HUES64 (cell line): ENCODE data around the gene PRKCZ.
"Not testable (repeated sequence)": the region's sequence is repeated elsewhere in the genome, so short reads cannot be mapped to it uniquely, and the experiment has no call there.

ENCODE experiments used
- H3K27ac ChIP-seq: 2 replicates; pipeline ENCODE4 v1.7.0; 2013; ENCODE audit warnings: low read depth, low read length, inconsistent platforms
- H3K27me3 ChIP-seq: 2 replicates; pipeline ENCODE4 v1.6.1; 2013; ENCODE audit warnings: mild to moderate bottlenecking, low read length; ENCODE audit not compliant: insufficient read depth
- H3K36me3 ChIP-seq: 2 replicates; pipeline ENCODE4 v1.6.1; 2013; ENCODE audit warnings: mild to moderate bottlenecking, low read length; ENCODE audit not compliant: insufficient read depth
- H3K4me1 ChIP-seq: 2 replicates; pipeline ENCODE4 v1.6.1; 2013; ENCODE audit warnings: mild to moderate bottlenecking, low read length, moderate library complexity; ENCODE audit not compliant: insufficient read depth
- H3K4me3 ChIP-seq: 2 replicates; pipeline ENCODE4 v1.5.1; 2013; ENCODE audit warnings: mild to moderate bottlenecking, low read length, moderate library complexity
- H3K9ac ChIP-seq: 2 replicates; pipeline ENCODE4 v1.6.1; 2013; ENCODE audit warnings: mild to moderate bottlenecking, low read depth, low read length
- H3K9me3 ChIP-seq: 2 replicates; pipeline ENCODE4 v1.6.1; 2013; ENCODE audit warnings: low read depth, low read length; ENCODE audit not compliant: insufficient read depth
- WGBS: fragments of 150-250, 120-280 bp; methylation state at CpG from one replicate; pipeline ENCODE4 v1.1.7; 2013; ENCODE audit warnings: missing lambda C conversion rate; 5-methylcytosine and 5-hydroxymethylcytosine counted together

The PRKCZ gene

DNA sequence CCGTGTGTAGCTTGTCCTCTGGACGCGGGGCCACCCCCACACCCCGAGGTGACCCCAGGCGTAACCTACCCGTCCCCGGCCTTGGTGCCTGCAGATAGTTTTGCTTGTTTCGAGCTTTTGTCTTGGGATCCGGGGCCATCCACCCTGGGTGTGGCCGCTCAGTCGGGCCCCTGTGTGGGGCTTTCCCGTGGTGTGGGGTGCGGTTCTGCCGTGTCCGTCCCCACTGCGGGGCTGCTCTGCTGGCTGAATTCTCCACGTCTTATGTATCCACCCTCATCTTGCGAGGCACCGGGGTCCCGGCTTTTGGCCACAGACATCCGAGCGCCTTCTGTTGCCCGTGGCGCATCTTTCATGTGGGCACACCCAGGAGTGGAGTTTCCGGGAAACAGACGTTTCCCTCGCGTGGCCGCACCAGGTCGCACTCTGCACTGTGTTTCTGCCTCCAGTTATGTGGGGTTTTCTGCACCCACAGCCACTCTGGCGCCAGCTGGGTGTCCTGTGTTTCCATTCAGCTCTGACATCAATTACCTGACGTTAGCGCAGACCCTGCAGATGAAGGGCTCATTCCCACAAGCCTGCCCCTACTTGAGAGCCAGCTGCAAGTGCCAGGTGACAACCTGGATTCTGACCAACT is 64.9 kb downstream of the PRKCZ start:
- peaks cover 14% of the 10 kb centered on the region for H3K4me1 ChIP-seq
- H3K36me3 ChIP-seq, result no peaks in the 10 kb centered on the region
- no peaks in the 10 kb centered on the region for H3K9me3 ChIP-seq
- H3K27me3 ChIP-seq, result no peaks in the 10 kb centered on the region
- no peak overlapping the region for H3K9ac ChIP-seq
- 90% methylated on average over 33 of the region's 33 CpGs for WGBS
- H3K4me3 ChIP-seq, result no peak overlapping the region
- H3K27ac ChIP-seq, result peak overlapping the region; percentile 19; the same call in 1 of the 2 replicates

DNA sequence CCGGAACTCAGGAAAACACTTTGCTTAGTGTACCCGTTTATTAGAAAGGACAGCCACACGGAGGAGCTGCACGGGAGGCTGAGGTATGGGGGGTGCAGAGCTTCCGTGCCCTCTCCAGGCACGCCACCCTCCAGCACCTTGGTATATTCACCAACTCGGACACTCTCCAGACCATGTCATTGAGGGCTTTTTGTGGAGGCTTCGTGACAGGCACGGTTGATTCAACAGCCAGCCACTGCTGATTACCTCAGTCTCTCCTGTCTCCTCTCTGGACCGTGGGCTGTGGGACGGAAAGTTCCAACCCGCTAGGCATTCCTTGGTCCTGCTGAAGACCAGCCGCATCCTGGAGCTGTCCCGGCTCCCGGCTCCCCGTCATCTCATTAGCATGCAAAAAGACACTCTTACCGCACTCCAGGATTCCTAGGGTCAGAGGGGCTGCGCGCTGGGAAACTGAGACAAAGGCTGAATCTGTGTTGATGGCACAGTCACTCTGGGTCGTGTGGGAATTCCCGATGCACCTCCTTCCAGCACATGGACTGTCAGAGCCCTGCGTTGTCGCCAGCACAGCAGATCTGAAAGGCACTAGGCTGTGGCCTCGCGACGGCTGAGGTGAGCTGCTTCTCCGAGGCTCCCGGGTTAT is 65.6 kb downstream of the PRKCZ start:
- Histone ChIP-seq H3K27ac (peak overlapping the region; percentile 29; the same call in 1 of the 2 replicates), H3K36me3 (no peaks in the 10 kb centered on the region), H3K9ac (peak overlapping the region; percentile 6; the same call in 1 of the 2 replicates), H3K27me3 (no peaks in the 10 kb centered on the region), H3K9me3 (no peaks in the 10 kb centered on the region), H3K4me3 (peak overlapping the region; percentile 6), H3K4me1 (peaks cover 14% of the 10 kb centered on the region)
- 11% methylated on average over 28 of the region's 28 CpGs for WGBS

DNA sequence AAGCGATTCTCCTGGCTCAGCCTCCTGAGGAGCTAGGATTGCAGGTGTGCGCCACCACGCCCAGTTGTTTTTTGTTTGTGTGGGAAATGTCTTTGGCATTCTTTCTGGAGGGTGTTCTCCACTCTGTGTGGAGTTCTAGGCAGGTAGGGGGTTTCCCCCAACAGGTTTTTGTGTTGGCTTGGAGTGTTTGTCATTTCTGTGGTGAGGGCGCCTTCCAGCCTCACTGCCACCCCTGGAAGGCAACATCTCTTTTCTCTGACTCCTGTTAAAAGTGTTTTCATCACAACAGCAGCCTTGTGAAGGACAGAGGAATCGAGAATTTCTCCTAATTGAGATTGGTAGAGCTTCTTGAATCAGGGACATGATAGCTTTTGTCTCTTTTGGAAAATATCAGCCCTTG is 69.7 kb downstream of the PRKCZ start:
- Histone ChIP-seq H3K27me3 (no peaks in the 10 kb centered on the region), H3K9me3 (0 out of 2 replicates have a peak, but pooled peaks cover 5% of the 10 kb centered on the region), H3K4me3 (no peak overlapping the region), H3K9ac (no peak overlapping the region), H3K4me1 (peaks cover 14% of the 10 kb centered on the region), H3K36me3 (no peaks in the 10 kb centered on the region), H3K27ac (no peak overlapping the region)
- 95% methylated on average over 5 of the region's 5 CpGs for WGBS

DNA sequence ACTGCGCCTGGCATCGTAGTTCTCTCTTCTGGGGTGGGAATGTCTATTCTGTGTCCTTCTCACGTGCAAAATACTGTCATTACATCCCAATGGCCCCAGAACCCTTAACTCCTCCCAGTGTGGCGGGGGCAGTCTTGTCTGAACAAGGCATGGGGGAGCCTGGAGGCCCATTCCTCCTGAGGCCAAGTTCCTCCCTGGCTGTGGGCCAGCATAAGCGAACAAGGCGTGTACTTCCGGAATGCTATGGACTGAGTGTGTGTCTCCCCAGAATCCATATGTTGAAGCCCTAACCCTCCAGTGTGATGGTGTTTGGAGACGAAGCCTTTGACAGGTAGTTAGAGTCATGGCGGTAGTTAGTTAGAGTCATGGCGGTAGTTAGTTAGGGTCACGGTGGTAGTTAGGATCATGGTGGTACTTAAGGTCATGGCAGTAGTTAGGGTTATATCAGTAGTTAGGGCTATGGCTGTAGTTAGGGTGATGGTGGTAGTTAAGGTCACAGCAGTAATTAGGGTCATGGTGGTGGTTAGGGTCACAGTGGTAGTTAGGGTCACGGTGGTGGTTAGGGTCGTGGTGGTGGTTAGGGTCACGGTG is 71.0 kb downstream of the PRKCZ start:
- H3K9ac ChIP-seq, result no peak overlapping the region
- H3K9me3 ChIP-seq, result 0 out of 2 replicates have a peak, but pooled peaks cover 5% of the 10 kb centered on the region
- H3K36me3 ChIP-seq, result no peaks in the 10 kb centered on the region
- H3K27ac ChIP-seq, result no peak overlapping the region
- no peaks in the 10 kb centered on the region for H3K27me3 ChIP-seq
- WGBS, result 92% methylated on average over 12 of the region's 14 CpGs
- peaks cover 6% of the 10 kb centered on the region for H3K4me1 ChIP-seq
- no peak overlapping the region for H3K4me3 ChIP-seq

DNA sequence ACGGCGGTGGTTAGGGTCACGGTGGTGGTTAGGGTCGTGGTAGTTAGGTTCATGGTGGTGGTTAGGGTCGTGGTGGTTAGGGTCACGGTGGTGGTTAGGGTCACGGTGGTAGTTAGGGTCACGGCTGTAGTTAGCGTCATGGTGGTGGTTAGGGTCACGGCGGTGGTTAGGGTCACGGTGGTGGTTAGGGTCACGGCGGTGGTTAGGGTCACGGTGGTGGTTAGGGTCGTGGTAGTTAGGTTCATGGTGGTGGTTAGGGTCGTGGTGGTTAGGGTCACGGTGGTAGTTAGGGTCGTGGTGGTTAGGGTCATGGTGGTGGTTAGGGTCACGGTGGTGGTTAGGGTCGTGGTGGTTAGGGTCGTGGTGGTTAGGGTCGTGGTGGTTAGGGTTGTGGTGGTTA is 71.6 kb downstream of the PRKCZ start:
- H3K9ac ChIP-seq, H3K27me3 ChIP-seq, H3K36me3 ChIP-seq, H3K4me3 ChIP-seq, H3K9me3 ChIP-seq, H3K4me1 ChIP-seq, H3K27ac ChIP-seq: not testable (repeated sequence)
- no CpG with 5 or more reads among the region's 23 CpGs for WGBS

DNA sequence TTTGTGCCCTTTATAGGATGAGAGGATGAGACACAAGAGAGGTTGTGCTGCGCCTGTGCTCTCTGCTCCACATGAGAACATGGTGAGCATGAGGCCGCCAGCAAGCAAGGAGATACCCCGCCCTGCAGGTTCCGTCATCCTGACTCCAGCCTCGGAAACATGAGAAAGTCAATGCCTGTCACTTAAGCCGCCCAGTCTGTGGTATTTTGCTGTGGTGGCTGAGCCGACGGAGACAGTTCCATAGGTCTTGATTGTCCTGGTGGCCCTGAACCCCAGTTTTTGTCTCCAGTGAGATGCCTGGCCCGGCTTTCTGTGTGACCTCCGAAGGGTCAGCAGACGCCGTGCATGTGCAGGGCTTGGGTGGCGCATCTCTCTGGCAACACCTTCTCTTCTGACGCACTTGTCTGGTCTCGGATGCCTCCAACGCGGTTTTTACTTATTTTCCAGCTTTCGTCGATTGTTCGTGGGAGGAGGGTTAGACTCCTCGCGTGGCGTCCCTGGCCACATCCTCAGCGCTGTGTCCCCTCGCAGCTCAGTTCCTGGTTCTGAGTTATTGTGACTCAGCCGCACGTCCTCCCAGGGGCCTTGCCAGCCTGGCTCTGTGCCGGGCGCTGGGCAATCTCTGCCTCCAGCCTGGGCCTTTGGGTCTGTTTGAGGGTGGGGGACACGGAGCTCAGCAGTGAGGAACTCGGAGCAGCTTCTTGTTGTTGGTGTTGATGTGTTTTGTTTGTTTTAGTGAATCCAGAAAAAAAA is 74.4 kb downstream of the PRKCZ start:
- Histone ChIP-seq H3K4me1 (no peaks in the 10 kb centered on the region), H3K27ac (no peak overlapping the region), H3K36me3 (no peaks in the 10 kb centered on the region), H3K9ac (no peak overlapping the region), H3K4me3 (no peak overlapping the region), H3K27me3 (no peaks in the 10 kb centered on the region), H3K9me3 (0 out of 2 replicates have a peak, but pooled peaks cover 5% of the 10 kb centered on the region)
- WGBS, result 93% methylated on average over 31 of the region's 31 CpGs

DNA sequence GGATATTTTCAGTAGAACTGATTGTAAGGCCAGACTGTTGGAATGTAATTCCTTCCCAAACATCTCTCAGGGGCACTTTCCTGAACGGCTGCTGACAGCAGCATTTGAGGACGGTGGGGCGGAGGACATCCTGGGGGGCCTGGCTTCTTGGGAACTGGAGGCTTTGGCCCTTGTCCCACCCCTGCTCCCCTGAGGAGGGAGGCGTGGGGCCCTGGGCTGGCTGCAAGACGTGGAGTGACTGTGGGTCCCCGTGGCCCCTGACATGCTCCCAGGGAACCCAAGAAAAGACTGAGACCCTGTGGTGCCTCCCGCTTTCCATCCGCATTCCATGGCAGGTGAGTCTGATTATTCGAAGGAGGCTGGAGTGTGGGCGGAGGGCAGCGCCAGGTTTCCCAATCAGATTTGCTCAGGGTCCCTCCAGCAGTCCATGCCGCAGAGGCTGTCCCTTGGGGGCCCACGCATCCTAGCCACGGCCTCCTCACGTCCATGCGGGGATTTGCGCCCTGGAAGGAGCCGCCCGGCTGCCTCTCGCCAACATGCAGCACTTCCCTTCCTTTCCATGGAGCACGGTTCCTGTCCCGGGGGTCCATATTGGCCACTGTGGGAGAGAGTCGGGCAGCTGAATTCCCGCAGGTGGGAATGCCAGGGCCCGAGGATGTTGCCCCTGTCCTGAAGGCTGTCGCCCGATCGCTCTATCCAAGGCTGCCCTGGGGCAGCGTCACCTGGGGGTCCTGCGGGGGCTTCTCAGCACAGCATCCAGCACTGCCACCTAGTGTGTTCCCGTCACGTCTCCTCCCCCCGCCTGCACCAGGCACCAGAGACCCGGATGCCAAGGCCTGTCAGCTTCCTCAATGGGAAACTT is 75.4 kb downstream of the PRKCZ start:
- no peaks in the 10 kb centered on the region for H3K4me1 ChIP-seq
- 0 out of 2 replicates have a peak, but pooled peaks cover 5% of the 10 kb centered on the region for H3K9me3 ChIP-seq
- H3K27me3 ChIP-seq, result no peaks in the 10 kb centered on the region
- no peak overlapping the region for H3K9ac ChIP-seq
- H3K4me3 ChIP-seq, result no peak overlapping the region
- H3K36me3 ChIP-seq, result no peaks in the 10 kb centered on the region
- WGBS, result 88% methylated on average over 34 of the region's 34 CpGs
- H3K27ac ChIP-seq, result peak overlapping the region; percentile 12; the same call in 1 of the 2 replicates

DNA sequence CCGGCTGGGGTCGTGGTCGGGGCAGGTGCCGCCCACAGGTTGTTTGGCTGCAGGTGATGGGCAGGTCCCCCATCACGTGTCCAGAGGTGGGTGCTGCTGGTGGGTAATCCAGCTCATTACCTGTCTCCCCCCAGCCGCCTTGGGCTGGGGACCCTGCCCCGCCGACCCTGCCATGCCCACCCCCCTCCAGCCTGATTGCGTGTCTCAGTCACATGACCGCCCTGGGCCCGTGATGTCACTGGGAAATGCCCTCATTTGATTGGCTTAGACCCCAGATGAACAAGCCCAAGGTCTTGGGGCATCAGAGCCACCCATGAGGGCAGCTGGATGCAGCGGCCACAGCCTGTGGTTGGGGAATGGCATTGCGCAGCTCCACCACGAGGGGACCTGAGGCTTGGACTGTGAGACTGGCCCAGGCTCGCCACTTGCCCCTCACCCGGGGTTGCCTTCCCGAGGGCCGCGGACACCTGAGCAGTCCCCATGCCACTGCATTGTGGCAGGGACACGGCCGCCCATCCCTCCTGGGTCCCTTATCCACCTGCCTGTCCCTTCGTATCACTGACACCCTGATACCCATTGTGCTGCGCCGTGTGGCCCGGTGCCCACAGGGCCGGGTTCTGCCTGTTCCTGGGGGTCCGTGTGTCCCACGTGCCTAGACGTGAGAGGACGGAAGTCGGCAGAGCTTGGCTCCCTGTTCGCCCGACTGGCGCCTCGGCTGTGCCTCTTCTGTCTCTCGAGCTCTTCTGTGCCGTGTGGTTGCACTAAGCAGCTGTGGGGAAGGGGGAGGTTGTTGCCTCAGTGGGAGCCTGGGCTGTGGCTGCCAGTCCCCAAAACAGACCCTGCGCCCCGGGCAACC is 76.3 kb downstream of the PRKCZ start:
- no peak overlapping the region for H3K27ac ChIP-seq
- H3K9ac ChIP-seq, result no peak overlapping the region
- H3K4me1 ChIP-seq, result no peaks in the 10 kb centered on the region
- no peak overlapping the region for H3K4me3 ChIP-seq
- no peaks in the 10 kb centered on the region for H3K9me3 ChIP-seq
- no peaks in the 10 kb centered on the region for H3K36me3 ChIP-seq
- 93% methylated on average over 39 of the region's 39 CpGs for WGBS
- no peaks in the 10 kb centered on the region for H3K27me3 ChIP-seq

DNA sequence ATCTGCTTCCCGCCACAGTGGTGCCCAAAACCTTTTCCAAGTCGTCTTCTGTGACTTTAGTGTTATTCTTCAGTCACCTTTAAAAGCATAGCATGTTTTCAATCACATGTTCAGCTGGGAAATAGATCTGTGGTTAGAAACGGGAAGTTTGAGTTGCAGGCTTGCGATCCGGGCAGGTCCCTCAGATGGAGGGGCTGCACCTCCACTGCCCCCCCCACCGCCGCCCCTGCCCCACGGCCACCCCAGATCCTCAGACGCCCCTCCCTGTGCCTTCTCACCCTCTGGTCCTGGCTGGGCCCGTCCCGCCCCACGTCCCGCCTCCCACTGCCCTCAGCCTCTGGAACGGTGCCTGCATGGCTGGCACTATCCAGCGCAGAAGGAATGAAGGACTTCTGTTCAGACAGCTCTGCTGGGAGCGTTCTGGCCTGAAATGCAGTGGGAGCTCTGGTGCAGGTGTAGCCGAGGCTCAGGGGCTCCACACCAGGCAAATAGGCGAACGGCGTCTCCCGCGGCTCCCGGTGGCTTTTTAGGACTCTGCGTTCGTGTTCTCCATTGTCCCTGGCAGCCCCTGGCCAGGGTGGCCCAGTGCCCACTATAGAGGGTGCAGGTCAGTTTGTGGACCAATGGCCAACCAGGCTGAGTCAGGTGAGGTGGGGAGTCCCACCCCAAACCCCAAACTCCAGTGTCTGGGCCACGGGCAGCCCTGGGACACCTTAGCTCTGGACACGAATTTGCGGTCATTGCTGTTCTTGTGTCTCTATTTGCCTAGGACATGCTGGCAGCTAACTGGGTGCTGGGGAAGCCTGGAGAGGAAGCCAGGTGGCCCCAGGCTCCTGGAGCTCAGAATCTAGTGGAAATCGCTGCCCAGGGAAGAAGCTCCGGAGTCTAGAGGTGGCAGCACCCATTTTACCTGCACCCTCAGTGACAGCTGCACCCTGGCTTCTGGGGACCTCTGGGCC is 77.3 kb downstream of the PRKCZ start:
- no peak overlapping the region for H3K27ac ChIP-seq
- H3K36me3 ChIP-seq, result no peaks in the 10 kb centered on the region
- H3K4me1 ChIP-seq, result peaks cover 2% of the 10 kb centered on the region; the same call in 1 of the 2 replicates
- no peaks in the 10 kb centered on the region for H3K27me3 ChIP-seq
- 92% methylated on average over 30 of the region's 30 CpGs for WGBS
- H3K9me3 ChIP-seq, result no peaks in the 10 kb centered on the region
- H3K4me3 ChIP-seq, result no peak overlapping the region
- H3K9ac ChIP-seq, result no peak overlapping the region
